OCI-LY1 (cell line): ENCODE data around the gene KIAA1614.

Experiments
- EZH2 ChIP-seq: fragments of 200-600 bp; sonication (generic), shearing (Covaris generic); IDR thresholded peaks from 2 replicates; pipeline ENCODE4 v1.8.0; 2017; ENCODE audit warnings: borderline replicate concordance, mixed run types, mild to moderate bottlenecking, antibody characterized with exemption, low read length, moderate library complexity, mixed read lengths
- TF ChIP-seq, protein P1 (sequence below): fragments of 200-600 bp; sonication (generic), shearing (Covaris generic); IDR thresholded peaks from 2 replicates; pipeline ENCODE4 v1.5.1; 2017; ENCODE audit warnings: mild to moderate bottlenecking, antibody characterized with exemption, low read length, moderate library complexity, mixed read lengths

DNA sequence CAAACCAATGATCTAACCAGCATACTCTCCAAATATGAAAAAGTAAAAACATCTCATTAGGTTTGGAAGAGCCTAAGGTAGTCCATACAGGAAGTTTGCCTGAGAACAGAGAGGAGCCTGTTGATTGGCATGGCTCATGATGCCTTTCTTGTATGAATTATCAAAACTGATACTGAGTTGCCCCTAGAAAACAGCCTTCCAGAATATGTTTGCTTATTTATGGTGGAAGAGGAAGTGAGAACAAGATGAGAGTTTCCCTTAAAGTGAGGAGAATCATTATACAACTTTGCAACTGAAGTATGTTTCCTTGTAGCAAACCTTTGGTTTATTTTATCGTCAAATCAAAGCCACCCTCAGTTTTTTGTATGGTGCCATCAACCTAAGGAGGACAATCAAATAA is 23.8 kb upstream of the KIAA1614 start:
- TF ChIP-seq, protein P1, sequence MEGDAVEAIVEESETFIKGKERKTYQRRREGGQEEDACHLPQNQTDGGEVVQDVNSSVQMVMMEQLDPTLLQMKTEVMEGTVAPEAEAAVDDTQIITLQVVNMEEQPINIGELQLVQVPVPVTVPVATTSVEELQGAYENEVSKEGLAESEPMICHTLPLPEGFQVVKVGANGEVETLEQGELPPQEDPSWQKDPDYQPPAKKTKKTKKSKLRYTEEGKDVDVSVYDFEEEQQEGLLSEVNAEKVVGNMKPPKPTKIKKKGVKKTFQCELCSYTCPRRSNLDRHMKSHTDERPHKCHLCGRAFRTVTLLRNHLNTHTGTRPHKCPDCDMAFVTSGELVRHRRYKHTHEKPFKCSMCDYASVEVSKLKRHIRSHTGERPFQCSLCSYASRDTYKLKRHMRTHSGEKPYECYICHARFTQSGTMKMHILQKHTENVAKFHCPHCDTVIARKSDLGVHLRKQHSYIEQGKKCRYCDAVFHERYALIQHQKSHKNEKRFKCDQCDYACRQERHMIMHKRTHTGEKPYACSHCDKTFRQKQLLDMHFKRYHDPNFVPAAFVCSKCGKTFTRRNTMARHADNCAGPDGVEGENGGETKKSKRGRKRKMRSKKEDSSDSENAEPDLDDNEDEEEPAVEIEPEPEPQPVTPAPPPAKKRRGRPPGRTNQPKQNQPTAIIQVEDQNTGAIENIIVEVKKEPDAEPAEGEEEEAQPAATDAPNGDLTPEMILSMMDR: no peak
- TF ChIP-seq EZH2: no peak
